Activated CD8-positive, alpha-beta memory T cell treated with anti-CD3 and anti-CD28 coated beads, Interleukin-2, amount 10 ng/mL, durations not matched to agents 7 days and 5 days (primary cell): Measurements from ENCODE around the gene HSFX3. TPM values are rescaled to one million over a fixed set of nuclear protein-coding genes. Genes with fewer than 3 reads are reported as not detected.
"Not testable (repeated sequence)": the region's sequence is repeated elsewhere in the genome, so short reads cannot be mapped to it uniquely, and the experiment has no call there.

ENCODE experiments used
- ATAC-seq: fragments of 150-1000 bp; cut with Tn5 transposase; one replicate; pipeline ENCODE4 v1.10.0; 2021; ENCODE audit warnings: moderate library complexity
- CTCF ChIA-PET: fragments of 350-600 bp; sonication (Branson Sonifier 250); formaldehyde crosslinking; loops from one replicate; lab custom pipeline; 2021; ENCODE audit warnings: antibody characterized with exemption; lab: Charles Lee
- DNase-seq: peaks from one replicate; pipeline ENCODE4 v3.0.0-alpha.2; 2020
- H3K27ac Mint-ChIP-seq: one replicate; pipeline ENCODE4 v1.8.0; 2021; ENCODE audit warnings: mild to moderate bottlenecking, mixed read lengths
- H3K27me3 Mint-ChIP-seq: one replicate; pipeline ENCODE4 v1.8.0; 2021; ENCODE audit warnings: mixed read lengths
- H3K36me3 Mint-ChIP-seq: one replicate; pipeline ENCODE4 v1.8.0; 2021; ENCODE audit warnings: mild to moderate bottlenecking, mixed read lengths
- H3K4me1 Mint-ChIP-seq: one replicate; pipeline ENCODE4 v1.8.0; 2021; ENCODE audit warnings: mixed read lengths
- H3K4me3 Mint-ChIP-seq: one replicate; pipeline ENCODE4 v1.8.0; 2021; ENCODE audit warnings: mild to moderate bottlenecking, moderate library complexity, mixed read lengths
- H3K9me3 Mint-ChIP-seq: one replicate; pipeline ENCODE4 v1.8.0; 2022; ENCODE audit warnings: low read depth, mixed read lengths
- total RNA-seq, 2 experiments: library from RNA; stranded (reverse); gene quantifications; one replicate each; pipeline ENCODE4 v1.2.3, GENCODE V29; 2021

The HSFX3 gene
- total RNA-seq, 2 experiments from 2014 or later, result 0.29 TPM; not detected in 1

GRCh38 chrX:149539283-149540130, 10.2 kb downstream of the HSFX3 start:
- Mint-ChIP-seq H3K27ac (peak overlapping the region; percentile 91), H3K9me3 (no peaks in the 10 kb centered on the region), H3K36me3 (peaks cover 8% of the 10 kb centered on the region), H3K4me3 (peak overlapping the region; percentile 84), H3K27me3 (no peaks in the 10 kb centered on the region), H3K4me1 (peaks cover 17% of the 10 kb centered on the region)
- CTCF ChIA-PET, result interaction anchor here (0.7 to 3.4 kb wide), 7 partner anchors 12 to 400 kb away, joined by 3 to 20 read pairs (median 9); partner anchors contain the start of genes EOLA2 and IDS
- DNase-seq, result peak; percentile 96
- peak; percentile 65 for ATAC-seq

GRCh38 chrX:149537474-149537873, 12.2 kb downstream of the HSFX3 start:
- ATAC-seq, H3K4me3 Mint-ChIP-seq, H3K27ac Mint-ChIP-seq, H3K36me3 Mint-ChIP-seq, CTCF ChIA-PET, H3K27me3 Mint-ChIP-seq, DNase-seq, H3K9me3 Mint-ChIP-seq: not testable (repeated sequence)
- peaks cover 13% of the 10 kb centered on the region for H3K4me1 Mint-ChIP-seq

GRCh38 chrX:149534926-149535602, 14.7 kb downstream of the HSFX3 start:
- CTCF ChIA-PET, DNase-seq, H3K27ac Mint-ChIP-seq, H3K36me3 Mint-ChIP-seq, H3K27me3 Mint-ChIP-seq, H3K4me3 Mint-ChIP-seq, ATAC-seq, H3K9me3 Mint-ChIP-seq: not testable (repeated sequence)
- peaks cover 15% of the 10 kb centered on the region for H3K4me1 Mint-ChIP-seq

GRCh38 chrX:149533999-149534398, 15.7 kb downstream of the HSFX3 start:
- H3K9me3 Mint-ChIP-seq, H3K27me3 Mint-ChIP-seq, DNase-seq, H3K36me3 Mint-ChIP-seq, H3K27ac Mint-ChIP-seq, ATAC-seq, H3K4me3 Mint-ChIP-seq, CTCF ChIA-PET: not testable (repeated sequence)
- H3K4me1 Mint-ChIP-seq, result peaks cover 12% of the 10 kb centered on the region

GRCh38 chrX:149532868-149533267, 16.9 kb downstream of the HSFX3 start:
- H3K4me1 Mint-ChIP-seq, H3K9me3 Mint-ChIP-seq, H3K27me3 Mint-ChIP-seq, CTCF ChIA-PET, H3K36me3 Mint-ChIP-seq, H3K27ac Mint-ChIP-seq, ATAC-seq, H3K4me3 Mint-ChIP-seq, DNase-seq: not testable (repeated sequence)

GRCh38 chrX:149531599-149531998, 18.1 kb downstream of the HSFX3 start:
- H3K27me3 Mint-ChIP-seq, result no peaks in the 10 kb centered on the region
- ATAC-seq (no peak), DNase-seq (no peak)
- H3K27ac Mint-ChIP-seq, result no peak overlapping the region
- H3K4me3 Mint-ChIP-seq, result no peak overlapping the region
- no peaks in the 10 kb centered on the region for H3K9me3 Mint-ChIP-seq
- CTCF ChIA-PET, result interaction anchor here (2.1 kb wide), 1 partner anchor 27 kb away, joined by 6 read pairs; the partner anchor contains the start of gene IDS
- H3K4me1 Mint-ChIP-seq, result peaks cover 13% of the 10 kb centered on the region
- H3K36me3 Mint-ChIP-seq, result peaks cover 8% of the 10 kb centered on the region

GRCh38 chrX:149528381-149528780, 21.3 kb downstream of the HSFX3 start:
- Mint-ChIP-seq H3K4me3 (no peak overlapping the region), H3K4me1 (peaks cover 32% of the 10 kb centered on the region), H3K9me3 (no peaks in the 10 kb centered on the region), H3K27me3 (no peaks in the 10 kb centered on the region), H3K27ac (no peak overlapping the region), H3K36me3 (peaks cover 3% of the 10 kb centered on the region)
- CTCF ChIA-PET, result interaction anchor here (0.7 to 6.3 kb wide), 7 partner anchors 9 to 410 kb away, joined by 3 to 33 read pairs (median 3); partner anchors contain the start of genes EOLA1, EOLA2 and IDS
- ATAC-seq (no peak), DNase-seq (no peak)

GRCh38 chrX:149527705-149528104, 22.0 kb downstream of the HSFX3 start:
- peak; percentile 54 for DNase-seq
- Mint-ChIP-seq H3K4me1 (peaks cover 37% of the 10 kb centered on the region), H3K27ac (peak overlapping the region; percentile 69), H3K4me3 (no peak overlapping the region), H3K9me3 (no peaks in the 10 kb centered on the region), H3K36me3 (peaks cover 3% of the 10 kb centered on the region), H3K27me3 (no peaks in the 10 kb centered on the region)
- ATAC-seq, result peak; percentile 25
- CTCF ChIA-PET, result interaction anchor here (1.0 to 6.3 kb wide), 6 partner anchors 9 to 411 kb away, joined by 3 to 33 read pairs (median 3); partner anchors contain the start of genes EOLA1, EOLA2 and IDS

GRCh38 chrX:149526318-149527033, 23.2 kb downstream of the HSFX3 start:
- peak overlapping the region; percentile 89 for H3K27ac Mint-ChIP-seq
- not testable (repeated sequence) for DNase-seq, H3K9me3 Mint-ChIP-seq, H3K27me3 Mint-ChIP-seq, H3K4me3 Mint-ChIP-seq, ATAC-seq, H3K36me3 Mint-ChIP-seq
- H3K4me1 Mint-ChIP-seq, result peaks cover 45% of the 10 kb centered on the region
- CTCF ChIA-PET, result interaction anchor here (0.7 to 6.3 kb wide), 5 partner anchors 10 to 16 kb away, joined by 3 to 33 read pairs (median 3); partner anchors contain the start of gene EOLA1

- Mint-ChIP-seq H3K27ac (peak overlapping the region; percentile 89), H3K4me1 (peaks cover 47% of the 10 kb centered on the region)
- not testable (repeated sequence) for H3K9me3 Mint-ChIP-seq, H3K36me3 Mint-ChIP-seq, H3K4me3 Mint-ChIP-seq, H3K27me3 Mint-ChIP-seq
- DNase-seq (peak; percentile 58), ATAC-seq (peak; percentile 54)
- CTCF ChIA-PET, result interaction anchor here (0.7 to 6.3 kb wide), 4 partner anchors 10 to 16 kb away, joined by 3 to 33 read pairs (median 3); no protein-coding TSS in a partner anchor
Observed at GRCh38 chrX:149525903-149526302, 23.8 kb downstream of the HSFX3 start.

GRCh38 chrX:149525389-149525788, 24.3 kb downstream of the HSFX3 start:
- Mint-ChIP-seq H3K4me1 (peaks cover 52% of the 10 kb centered on the region), H3K27ac (peak overlapping the region; percentile 89)
- H3K9me3 Mint-ChIP-seq, H3K4me3 Mint-ChIP-seq, H3K27me3 Mint-ChIP-seq, H3K36me3 Mint-ChIP-seq: not testable (repeated sequence)
- peak; percentile 84 for ATAC-seq
- CTCF ChIA-PET, result interaction anchor here (1.2 to 6.3 kb wide), 2 partner anchors 13 to 20 kb away, joined by 4 to 33 read pairs; partner anchors contain the start of gene IDS
- peak; percentile 88 for DNase-seq

- no peaks in the 10 kb centered on the region for H3K27me3 Mint-ChIP-seq
- H3K4me3 Mint-ChIP-seq, result no peak overlapping the region
- CTCF ChIA-PET, result interaction anchor here (1.4 to 3.2 kb wide), 2 partner anchors 10 to 12 kb away, joined by 5 to 29 read pairs; no protein-coding TSS in a partner anchor
- ATAC-seq (no peak), DNase-seq (no peak)
- H3K4me1 Mint-ChIP-seq, result peaks cover 69% of the 10 kb centered on the region
- peak overlapping the region; percentile 48 for H3K27ac Mint-ChIP-seq
- H3K36me3 Mint-ChIP-seq, result peaks cover under 1% of the 10 kb centered on the region
- no peaks in the 10 kb centered on the region for H3K9me3 Mint-ChIP-seq
Observed at GRCh38 chrX:149522916-149523315, 26.8 kb downstream of the HSFX3 start.
